Esophagus (tissue), 2 donors: ENCODE measurements around the gene OGFOD3. TPM values are rescaled to one million over a fixed set of nuclear protein-coding genes. Genes with fewer than 3 reads are reported as not detected.

ENCODE experiments used
- H3K27ac ChIP-seq, 2 donors: one replicate each; pipeline ENCODE4 v1.5.1; 2013; ENCODE audit warnings: low read depth in 2 of 2, mild to moderate bottlenecking in 2 of 2, inconsistent platforms in 1 of 2, low read length in 1 of 2, moderate library complexity in 1 of 2
- H3K27me3 ChIP-seq, 2 donors: one replicate each; pipeline ENCODE4 v1.6.1; 2013; ENCODE audit warnings: low read length in 2 of 2, control low read depth in 1 of 2, mild to moderate bottlenecking in 1 of 2; ENCODE audit not compliant: insufficient read depth in 2 of 2, control insufficient read depth in 1 of 2
- H3K36me3 ChIP-seq, 2 donors: one replicate each; pipeline ENCODE4 v1.6.1; 2013; ENCODE audit warnings: low read length in 1 of 2; ENCODE audit not compliant: control insufficient read depth in 2 of 2, insufficient read depth in 2 of 2
- H3K4me1 ChIP-seq, 2 donors: one replicate each; pipeline ENCODE4 v1.6.1; 2013; ENCODE audit warnings: low read length in 1 of 2; ENCODE audit not compliant: control insufficient read depth in 2 of 2, insufficient read depth in 2 of 2
- H3K4me3 ChIP-seq, 2 donors: one replicate each; pipeline ENCODE4 v1.5.1; 2013; ENCODE audit warnings: low read length in 2 of 2, mild to moderate bottlenecking in 2 of 2, low read depth in 1 of 2, moderate library complexity in 1 of 2
- H3K9me3 ChIP-seq, 2 donors: one replicate each; pipeline ENCODE4 v1.6.1; 2013; ENCODE audit warnings: mild to moderate bottlenecking in 2 of 2, low read depth in 1 of 2, low read length in 1 of 2, moderate library complexity in 1 of 2; ENCODE audit not compliant: control insufficient read depth in 2 of 2, insufficient read depth in 1 of 2
- WGBS, 2 donors: extraction: QIAGEN DNeasy Blood & Tissue Kit; methylation state at CpG; one replicate each; pipeline ENCODE4 v1.1.7; 2013; 5-methylcytosine and 5-hydroxymethylcytosine counted together
- polyA plus RNA-seq, 2 donors: library from polyadenylated mRNA; stranded (reverse); fragments of 200-250 nt; gene quantifications; one replicate each; pipeline ENCODE4 v1.2.3, GENCODE V29; 2013
- donor health status: healthy with polysubstance abuse.
- donor health status: Bipolar disorder and iron deficiency.

The OGFOD3 gene
- polyA plus RNA-seq, 2 donors: 11.4 to 11.6 TPM

DNA sequence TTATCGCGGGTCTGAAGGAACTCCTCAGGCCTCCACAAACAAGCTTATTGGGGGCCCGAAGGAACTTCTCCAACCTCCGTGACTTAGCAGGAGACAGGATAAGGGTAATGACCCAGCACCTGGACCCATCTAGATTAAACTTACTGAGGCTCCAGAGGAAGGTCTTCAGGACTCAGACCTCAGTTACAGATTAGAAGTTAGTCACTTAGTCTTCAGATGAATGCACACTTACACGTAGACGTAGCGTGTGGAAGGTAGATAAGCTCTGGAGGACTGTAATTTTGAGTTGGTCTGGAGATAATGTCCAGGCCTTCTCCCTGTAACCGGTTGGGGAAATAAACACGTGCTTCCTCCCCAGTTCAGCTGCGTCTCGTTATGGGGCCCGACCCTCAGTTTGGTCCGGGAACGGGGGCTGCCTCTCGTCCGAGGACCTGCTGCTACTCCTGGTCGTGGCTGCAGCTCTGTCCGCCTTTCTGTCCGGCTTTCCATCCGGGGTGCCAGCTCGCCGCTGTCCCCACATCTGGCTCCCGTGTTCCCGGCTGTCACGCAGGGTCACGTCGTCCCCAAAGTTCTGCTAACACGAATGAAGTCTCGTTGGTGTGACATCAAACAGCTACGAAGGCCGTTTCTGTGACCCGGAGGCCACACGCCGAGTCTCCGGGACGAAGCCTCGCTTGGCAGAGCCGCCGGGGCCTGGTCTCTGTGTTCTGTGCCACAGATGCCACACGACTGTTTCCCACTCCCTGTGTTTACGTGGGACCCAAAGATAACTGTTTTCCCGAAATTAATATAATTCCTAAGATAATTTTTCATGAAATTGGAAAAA lies 73.0 kb downstream of the OGFOD3 start:
- no peak overlapping the region for H3K27ac ChIP-seq
- no peaks in the 10 kb centered on the region for H3K9me3 ChIP-seq
- no peaks in the 10 kb centered on the region for H3K4me1 ChIP-seq
- no peak overlapping the region for H3K4me3 ChIP-seq
- no peaks in the 10 kb centered on the region for H3K27me3 ChIP-seq
- H3K36me3 ChIP-seq: no peaks in the 10 kb centered on the region
- WGBS, 2 donors: 86 to 91% methylated on average over 42 of the region's 42 CpGs

DNA sequence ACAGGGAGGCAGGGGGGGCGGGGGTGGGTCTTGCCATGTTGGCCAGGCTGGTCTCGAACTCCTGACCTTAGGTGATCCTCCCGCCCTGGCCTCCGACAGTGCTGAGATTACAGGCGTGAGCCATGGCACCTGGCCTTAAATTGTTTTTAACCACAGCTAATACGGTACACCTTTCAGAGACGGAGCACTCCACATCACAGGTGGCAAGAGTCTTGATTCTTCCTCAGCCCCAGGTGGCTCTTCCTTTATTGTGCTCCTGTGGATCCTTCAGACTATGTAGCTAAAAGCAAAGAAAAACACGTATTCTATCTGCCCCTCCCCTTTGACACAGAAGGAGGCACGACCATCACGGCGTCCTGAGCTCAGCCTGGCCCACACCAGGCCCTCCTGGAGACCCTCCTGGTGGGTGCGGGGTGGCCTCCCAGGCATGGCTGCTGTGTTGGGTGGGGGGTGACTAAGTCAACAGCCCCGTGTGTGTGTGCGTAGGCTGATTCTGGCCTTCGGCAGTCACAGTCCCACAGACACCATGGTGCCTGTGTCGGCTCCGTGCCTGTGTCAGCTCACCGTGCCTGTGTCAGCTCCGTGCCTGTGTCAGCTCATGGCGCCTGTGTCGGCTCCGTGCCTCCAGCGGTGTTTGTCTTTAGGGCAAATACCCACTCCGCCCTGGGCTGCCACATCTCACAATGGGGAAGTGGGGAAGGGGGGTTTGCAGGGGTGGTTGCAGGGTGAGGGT lies 74.0 kb downstream of the OGFOD3 start:
- H3K4me1 ChIP-seq: peaks cover 0 to 2% of the 10 kb centered on the region in 2 donors
- H3K27ac ChIP-seq: no peak overlapping the region
- H3K36me3 ChIP-seq: no peaks in the 10 kb centered on the region
- WGBS, 2 donors: 76 to 81% methylated on average over 24 of the region's 24 CpGs
- no peak overlapping the region for H3K4me3 ChIP-seq
- H3K27me3 ChIP-seq: no peaks in the 10 kb centered on the region
- H3K9me3 ChIP-seq: no peaks in the 10 kb centered on the region

DNA sequence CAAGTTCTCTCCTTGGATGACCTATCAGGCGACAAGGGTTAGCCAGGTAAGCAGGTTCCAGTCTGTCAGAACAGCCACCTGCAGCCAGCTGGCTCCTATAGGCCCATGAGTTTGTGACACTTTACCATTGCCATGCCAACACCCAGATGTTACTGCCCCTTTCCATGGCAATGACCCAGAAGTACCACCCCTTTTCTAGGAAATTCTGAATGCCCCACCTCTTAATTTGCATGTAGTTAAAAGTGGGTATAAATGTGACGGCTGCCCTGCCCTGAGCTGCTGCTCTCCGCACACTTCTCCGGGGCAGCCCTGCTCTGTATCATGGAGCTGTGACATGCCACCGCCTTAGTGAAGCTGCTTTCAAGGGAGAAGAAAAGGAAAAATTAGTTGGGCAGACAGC lies 74.8 kb downstream of the OGFOD3 start:
- Histone ChIP-seq H3K36me3 (no peaks in the 10 kb centered on the region), H3K4me3 (no peak overlapping the region), H3K4me1 (peaks cover 0 to 5% of the 10 kb centered on the region in 2 donors), H3K9me3 (no peaks in the 10 kb centered on the region), H3K27me3 (no peaks in the 10 kb centered on the region), H3K27ac (no peak overlapping the region)
- WGBS, 2 donors: 90 to 92% methylated on average over 5 of the region's 5 CpGs

DNA sequence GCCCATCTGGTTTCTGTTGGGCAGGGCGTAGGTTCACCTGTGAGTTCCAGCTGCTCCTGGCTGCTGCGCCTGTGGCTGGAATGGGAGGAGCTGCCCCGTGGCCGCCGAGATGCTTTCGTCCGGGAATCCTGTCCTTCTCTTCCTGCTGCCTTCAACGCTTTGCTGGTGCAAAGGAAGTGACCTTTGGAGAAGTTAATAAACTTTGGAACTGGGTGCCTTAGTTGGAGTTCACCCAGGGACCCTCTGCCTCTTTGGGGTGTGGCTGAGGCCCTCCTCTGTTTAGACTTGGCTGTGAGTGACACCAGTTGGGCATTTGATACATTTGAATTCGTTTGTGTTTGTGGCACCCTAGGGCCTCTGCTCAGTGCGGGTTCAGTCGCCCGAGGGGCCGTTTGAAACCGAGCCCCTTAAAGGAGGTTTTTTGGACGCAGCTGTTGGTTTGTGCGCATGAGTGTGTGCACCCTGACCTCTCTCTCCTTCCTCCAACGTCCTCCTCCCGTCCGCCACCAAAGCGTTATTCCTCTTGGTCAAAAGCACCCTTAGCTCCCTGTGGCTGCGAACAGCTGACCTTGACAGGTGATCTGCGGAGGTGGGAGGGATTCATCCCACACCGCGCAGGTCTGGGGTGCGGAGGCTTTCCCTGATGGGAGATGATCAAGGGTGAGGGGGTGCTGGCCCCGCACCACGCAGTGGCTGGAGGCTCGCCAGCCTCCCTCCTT lies 75.9 kb downstream of the OGFOD3 start:
- Histone ChIP-seq H3K27me3 (no peaks in the 10 kb centered on the region), H3K4me1 (peaks cover 0 to 5% of the 10 kb centered on the region in 2 donors), H3K27ac (no peak overlapping the region), H3K9me3 (no peaks in the 10 kb centered on the region), H3K36me3 (no peaks in the 10 kb centered on the region), H3K4me3 (no peak overlapping the region)
- WGBS, 2 donors: 74 to 76% methylated on average over 28 of the region's 28 CpGs

DNA sequence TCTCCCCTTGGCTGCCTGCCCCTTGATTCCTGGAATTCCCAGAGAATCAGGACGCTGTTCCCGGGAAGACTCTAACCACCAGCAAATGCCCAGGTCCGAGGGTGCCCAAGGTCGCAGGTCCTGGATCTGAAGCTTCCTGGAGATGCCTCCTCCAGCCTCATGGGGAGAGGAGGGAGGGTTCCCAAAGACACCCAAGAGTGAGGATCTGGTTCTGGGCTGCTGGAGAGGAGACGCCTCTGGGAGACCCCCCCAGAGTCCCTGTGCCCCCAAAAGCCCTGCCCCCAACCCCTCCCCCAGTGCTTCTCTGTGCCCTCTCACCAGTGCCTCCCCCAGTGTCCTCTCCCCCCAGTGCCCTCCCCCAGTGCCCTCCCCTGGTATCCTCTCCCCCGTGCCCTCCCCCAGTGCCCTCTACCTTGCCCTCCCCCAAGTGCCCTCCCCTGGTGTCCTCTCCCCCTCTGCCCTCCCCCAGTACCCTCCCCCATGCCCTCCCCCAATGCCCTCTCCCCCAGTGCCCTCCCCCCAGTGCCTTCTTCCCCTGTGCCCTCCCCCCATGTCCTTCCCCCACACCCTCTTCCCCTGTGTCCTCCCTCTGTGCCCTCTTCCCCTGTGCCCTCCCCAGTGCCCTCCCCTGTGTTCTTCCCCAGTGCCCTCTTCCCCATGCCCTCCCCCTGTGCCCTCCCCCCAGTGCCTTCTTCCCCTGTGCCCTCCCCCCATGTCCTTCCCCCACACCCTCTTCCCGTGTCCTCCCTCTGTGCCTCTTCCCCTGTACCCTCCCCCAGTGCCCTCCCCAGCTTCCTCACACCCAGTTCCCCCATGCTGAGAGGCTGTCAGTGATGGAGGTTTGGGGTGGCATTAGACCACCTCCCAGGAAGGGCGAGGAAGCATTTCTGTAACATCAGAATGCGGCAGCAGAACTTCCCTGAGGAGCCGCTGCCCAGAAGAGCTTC lies 78.5 kb downstream of the OGFOD3 start:
- Histone ChIP-seq H3K4me1 (peaks cover 0 to 6% of the 10 kb centered on the region in 2 donors), H3K4me3 (peak overlapping the region; percentile 31 to 36), H3K9me3 (no peaks in the 10 kb centered on the region), H3K27ac (peak overlapping the region in 1 of 2 donors; percentile 62), H3K36me3 (no peaks in the 10 kb centered on the region), H3K27me3 (no peaks in the 10 kb centered on the region)
- WGBS, 2 donors: 51 to 52% methylated on average over 9 to 10 of the region's 10 CpGs

Other genes with a start within 250 kb of the OGFOD3 start
- gene CCDC57, start 205.7 kb downstream of the OGFOD3 start, polyA plus RNA-seq: 10 to 100 TPM; 16.3 to 33.7 TPM
- gene SLC16A3, start 189.5 kb downstream of the OGFOD3 start, polyA plus RNA-seq: 10 to 100 TPM; 17.5 to 41.0 TPM
- gene CSNK1D, start 144.9 kb downstream of the OGFOD3 start, polyA plus RNA-seq: 10 to 100 TPM; 63.7 to 79.6 TPM
- gene CD7, start 101.0 kb downstream of the OGFOD3 start, polyA plus RNA-seq: 1 to 10 TPM; 2.6 to 3.1 TPM
- 10 to 100 TPM in 1 of 2 donors, 1 to 10 TPM in 1; 2.2 to 10.8 TPM for gene SECTM1, start 84.8 kb downstream of the OGFOD3 start, polyA plus RNA-seq
- gene TEX19, start 59.3 kb downstream of the OGFOD3 start, polyA plus RNA-seq: under 1 TPM in 1 of 2 donors, not detected in 1; 0.01 TPM
- not detected for gene UTS2R, start 46.8 kb downstream of the OGFOD3 start, polyA plus RNA-seq
- gene HEXD, start 239 bp downstream of the OGFOD3 start, polyA plus RNA-seq: 10 to 100 TPM; 24.0 to 46.5 TPM
- gene CYBC1, start 32.2 kb upstream of the OGFOD3 start, polyA plus RNA-seq: 10 to 100 TPM; 27.5 to 28.1 TPM
- 10 to 100 TPM; 31.1 to 53.3 TPM for gene NARF, start 40.2 kb upstream of the OGFOD3 start, polyA plus RNA-seq
- gene FOXK2, start 101.1 kb upstream of the OGFOD3 start, polyA plus RNA-seq: 10 to 100 TPM; 15.9 to 20.5 TPM
- 10 to 100 TPM; 72.2 to 75.3 TPM for gene WDR45B, start 229.9 kb upstream of the OGFOD3 start, polyA plus RNA-seq